ENCODE data around the gene HM13.
"Not testable (repeated sequence)": the region's sequence is repeated elsewhere in the genome, so short reads cannot be mapped to it uniquely, and the experiment has no call there.

Gene HM13, protein sequence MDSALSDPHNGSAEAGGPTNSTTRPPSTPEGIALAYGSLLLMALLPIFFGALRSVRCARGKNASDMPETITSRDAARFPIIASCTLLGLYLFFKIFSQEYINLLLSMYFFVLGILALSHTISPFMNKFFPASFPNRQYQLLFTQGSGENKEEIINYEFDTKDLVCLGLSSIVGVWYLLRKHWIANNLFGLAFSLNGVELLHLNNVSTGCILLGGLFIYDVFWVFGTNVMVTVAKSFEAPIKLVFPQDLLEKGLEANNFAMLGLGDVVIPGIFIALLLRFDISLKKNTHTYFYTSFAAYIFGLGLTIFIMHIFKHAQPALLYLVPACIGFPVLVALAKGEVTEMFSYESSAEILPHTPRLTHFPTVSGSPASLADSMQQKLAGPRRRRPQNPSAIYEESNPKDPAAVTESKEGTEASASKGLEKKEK

DNA sequence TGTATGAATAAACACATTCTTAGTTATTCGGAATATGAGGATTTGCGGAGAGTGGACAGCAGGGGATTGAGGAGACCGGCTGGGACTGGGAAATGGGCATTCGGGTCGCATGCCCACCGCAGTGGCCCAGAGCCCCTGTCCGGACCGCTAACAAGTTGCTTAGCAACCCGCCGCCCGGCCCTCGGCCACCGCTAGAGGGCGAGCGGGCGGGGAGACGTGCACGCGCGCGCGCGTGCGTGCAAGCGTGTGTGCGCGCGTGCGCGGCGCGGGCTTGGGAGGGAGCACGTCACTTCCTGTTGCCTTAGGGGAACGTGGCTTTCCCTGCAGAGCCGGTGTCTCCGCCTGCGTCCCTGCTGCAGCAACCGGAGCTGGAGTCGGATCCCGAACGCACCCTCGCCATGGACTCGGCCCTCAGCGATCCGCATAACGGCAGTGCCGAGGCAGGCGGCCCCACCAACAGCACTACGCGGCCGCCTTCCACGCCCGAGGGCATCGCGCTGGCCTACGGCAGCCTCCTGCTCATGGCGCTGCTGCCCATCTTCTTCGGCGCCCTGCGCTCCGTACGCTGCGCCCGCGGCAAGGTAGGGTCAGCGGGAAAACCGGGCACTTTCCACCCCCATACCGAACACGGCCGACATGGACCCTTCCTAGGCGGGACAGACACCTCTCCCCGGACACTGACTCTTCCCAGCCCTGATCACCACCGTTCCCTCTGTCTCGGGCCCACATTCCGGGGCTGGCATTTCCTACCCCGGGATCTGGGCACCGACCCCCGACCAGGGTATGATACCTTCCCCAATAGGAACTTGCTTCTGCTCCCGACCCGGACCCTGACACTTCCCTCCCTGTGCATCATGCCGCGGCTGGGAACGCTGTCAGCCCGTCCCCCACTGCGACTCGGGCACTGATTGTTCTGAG lies at the start of gene HM13:
Gene HM13 (plus strand): TSS at position 289 of the 918 bp plus-strand sequence. CDS start 110 bp downstream, at position 399.
- DNase-seq (ENCODE audit: low spot score): peak; percentile 95

- DNase-seq (ENCODE audit: low spot score): not testable (repeated sequence)
Measured at GRCh38 chr20:31470946-31471345, 43.3 kb upstream of the HM13 start.

GRCh38 chr20:31472395-31473330 lies 41.6 kb upstream of the HM13 start:
- DNase-seq (ENCODE audit: low spot score): no peak

- no peak for DNase-seq (ENCODE audit: low spot score)
Measured at GRCh38 chr20:31473331-31474096, 40.7 kb upstream of the HM13 start.

GRCh38 chr20:31474097-31474436 lies 40.2 kb upstream of the HM13 start:
- DNase-seq (ENCODE audit: low spot score): peak; percentile 20

DNA sequence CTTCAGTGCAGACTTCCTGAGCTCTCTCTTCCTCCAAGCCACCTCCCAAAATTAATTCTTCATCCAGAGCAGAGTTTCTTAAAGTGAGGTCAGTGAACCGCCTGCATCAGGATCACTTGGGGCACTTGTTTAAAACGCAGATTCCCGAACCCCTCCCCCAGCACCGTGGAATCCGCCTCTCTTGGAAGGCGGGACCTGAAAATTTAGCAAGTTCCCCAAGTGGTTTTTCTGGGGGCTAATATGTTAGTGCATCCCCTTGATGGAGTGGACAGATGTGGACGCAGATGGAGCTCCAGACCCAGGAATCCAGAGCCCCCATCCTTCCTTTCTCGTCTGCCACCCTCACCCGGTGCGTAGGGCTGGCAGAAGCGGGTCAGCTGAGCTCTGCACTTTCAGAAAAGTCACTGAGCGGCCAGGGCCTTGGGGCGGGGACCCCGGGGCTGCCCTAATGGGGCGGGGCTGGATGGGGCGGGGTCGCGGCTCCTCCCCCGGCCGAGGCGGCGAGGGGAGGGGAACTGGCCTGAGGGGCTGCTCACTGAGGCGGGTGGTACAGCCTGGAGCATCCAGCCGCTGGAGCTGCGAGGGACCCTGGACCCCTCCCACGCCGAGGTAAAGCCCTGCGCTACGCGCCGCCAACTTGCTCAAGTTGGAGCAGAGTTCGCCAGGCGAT lies 39.3 kb upstream of the HM13 start, which contains the start of the genes DEFB124 and REM1:
Gene DEFB124 (minus strand): TSS at position 370 of the 670 bp plus-strand sequence. CDS start 2,114 bp downstream, outside the sequence.
Gene REM1 (plus strand): TSS at position 531 of the 670 bp plus-strand sequence. CDS start 1,158 bp downstream, outside the sequence.
- DNase-seq (ENCODE audit: low spot score): no peak

- DNase-seq (ENCODE audit: low spot score): no peak
Measured at GRCh38 chr20:31475472-31476293, 38.6 kb upstream of the HM13 start.

DNA sequence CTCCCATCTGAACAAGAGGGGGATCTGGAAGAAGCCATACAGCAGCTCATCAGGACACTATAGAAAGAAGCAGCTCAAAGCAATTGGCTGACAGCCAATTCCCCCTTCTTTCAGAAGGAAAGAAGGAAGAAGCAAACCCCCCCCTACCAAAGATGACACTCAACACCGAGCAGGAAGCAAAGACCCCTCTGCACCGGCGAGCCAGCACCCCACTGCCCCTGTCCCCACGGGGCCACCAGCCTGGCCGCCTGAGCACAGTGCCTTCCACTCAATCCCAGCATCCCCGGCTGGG lies 38.0 kb upstream of the HM13 start:
- no peak for DNase-seq (ENCODE audit: low spot score)

DNA sequence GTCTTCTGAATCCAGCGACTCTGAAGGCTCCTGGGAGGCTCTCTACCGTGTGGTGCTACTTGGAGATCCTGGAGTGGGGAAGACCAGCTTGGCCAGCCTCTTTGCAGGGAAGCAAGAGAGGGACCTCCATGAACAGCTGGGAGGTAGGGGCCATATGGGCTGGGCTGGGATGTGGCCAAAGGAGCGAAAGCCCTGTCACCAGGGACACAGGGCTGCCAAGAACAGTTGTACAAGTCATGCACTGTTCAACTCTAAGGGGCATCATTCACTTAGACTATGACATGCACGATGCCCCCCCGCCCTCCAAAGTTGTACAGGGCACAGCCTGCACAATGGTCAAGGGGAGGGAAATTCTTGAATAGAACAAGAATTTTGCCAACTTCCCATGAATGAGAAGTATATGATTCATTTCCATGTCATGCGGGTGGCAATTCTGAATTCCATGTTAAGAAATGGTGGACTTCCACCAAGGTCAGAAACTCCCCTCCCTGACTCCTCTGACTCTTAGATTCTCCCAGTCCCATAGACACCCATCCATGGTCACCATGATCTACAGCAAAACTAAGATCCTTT lies 37.5 kb upstream of the HM13 start:
- no peak for DNase-seq (ENCODE audit: low spot score)

- DNase-seq (ENCODE audit: low spot score): peak; percentile 12
Measured at GRCh38 chr20:31484001-31484400, 30.2 kb upstream of the HM13 start.

GRCh38 chr20:31485450-31486339 lies 28.5 kb upstream of the HM13 start:
- DNase-seq (ENCODE audit: low spot score): no peak

DNA sequence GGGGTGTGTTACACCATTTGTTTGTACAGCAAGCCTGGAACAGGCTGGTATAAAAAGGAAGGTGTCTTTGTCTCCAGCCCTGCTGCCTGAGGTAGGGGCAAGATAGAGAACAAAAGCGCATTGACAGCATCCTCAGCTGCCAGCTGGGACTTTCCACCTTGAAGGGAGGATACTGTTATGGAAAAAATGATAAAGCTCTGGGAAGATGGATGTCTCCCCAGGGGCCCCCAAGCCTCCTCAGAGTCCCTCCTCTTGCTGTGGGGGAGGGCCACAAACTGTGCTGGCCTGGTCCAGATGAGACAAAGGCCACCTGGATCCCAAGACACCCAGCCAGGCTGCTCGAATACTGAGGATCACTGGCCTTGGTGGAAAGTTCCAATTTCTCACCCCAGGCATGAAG lies 26.1 kb upstream of the HM13 start:
- DNase-seq (ENCODE audit: low spot score): no peak

GRCh38 chr20:31489152-31489551 lies 25.1 kb upstream of the HM13 start:
- no peak for DNase-seq (ENCODE audit: low spot score)

DNA sequence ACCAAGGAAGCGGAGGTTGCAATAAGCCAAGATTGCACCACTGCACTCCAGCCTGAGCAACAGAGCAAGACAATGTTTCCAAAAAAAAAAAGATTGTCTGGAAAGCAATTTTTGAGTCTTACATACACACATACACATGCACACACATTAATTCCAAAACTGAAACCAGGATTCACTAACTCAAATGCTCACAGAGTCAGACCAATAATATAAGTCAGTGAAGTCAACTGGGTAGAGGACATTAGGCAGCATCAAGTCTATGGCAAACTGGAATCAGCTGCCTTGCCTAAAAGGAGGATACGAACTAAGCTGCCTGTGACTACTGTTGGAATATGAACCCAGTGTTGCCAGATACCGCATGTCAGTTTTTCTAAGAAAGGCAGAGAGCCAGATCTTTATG lies 23.5 kb upstream of the HM13 start:
- DNase-seq (ENCODE audit: low spot score): no peak

- no peak for DNase-seq (ENCODE audit: low spot score)
Measured at GRCh38 chr20:31494131-31494530, 20.1 kb upstream of the HM13 start.

DNA sequence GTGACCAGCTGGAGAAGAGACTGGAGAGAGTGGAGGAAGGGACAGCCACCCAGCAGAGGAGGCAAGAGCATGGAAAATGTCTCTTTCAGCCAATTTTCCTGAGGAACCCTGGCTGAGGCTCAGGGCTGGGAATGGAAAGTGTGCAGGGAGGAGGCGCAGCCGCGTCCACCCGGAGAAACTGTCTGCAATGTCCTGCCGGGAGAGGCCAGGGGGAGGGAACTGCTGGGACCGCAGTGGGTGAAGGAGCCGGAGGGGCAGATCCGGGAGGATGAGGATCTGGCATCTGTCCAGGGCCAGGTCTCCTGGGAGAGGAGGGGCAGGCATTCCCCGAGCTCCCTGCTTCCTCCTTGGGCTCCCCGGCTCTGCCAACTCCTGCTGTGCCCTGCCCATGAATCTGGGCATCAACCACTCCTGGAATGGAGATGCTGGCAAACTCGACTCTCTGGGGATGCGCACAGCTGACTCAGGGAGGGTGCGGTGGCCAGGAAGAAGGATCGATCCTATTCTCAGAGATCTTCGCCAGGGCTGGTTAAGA lies 17.4 kb upstream of the HM13 start:
- DNase-seq (ENCODE audit: low spot score): no peak

DNA sequence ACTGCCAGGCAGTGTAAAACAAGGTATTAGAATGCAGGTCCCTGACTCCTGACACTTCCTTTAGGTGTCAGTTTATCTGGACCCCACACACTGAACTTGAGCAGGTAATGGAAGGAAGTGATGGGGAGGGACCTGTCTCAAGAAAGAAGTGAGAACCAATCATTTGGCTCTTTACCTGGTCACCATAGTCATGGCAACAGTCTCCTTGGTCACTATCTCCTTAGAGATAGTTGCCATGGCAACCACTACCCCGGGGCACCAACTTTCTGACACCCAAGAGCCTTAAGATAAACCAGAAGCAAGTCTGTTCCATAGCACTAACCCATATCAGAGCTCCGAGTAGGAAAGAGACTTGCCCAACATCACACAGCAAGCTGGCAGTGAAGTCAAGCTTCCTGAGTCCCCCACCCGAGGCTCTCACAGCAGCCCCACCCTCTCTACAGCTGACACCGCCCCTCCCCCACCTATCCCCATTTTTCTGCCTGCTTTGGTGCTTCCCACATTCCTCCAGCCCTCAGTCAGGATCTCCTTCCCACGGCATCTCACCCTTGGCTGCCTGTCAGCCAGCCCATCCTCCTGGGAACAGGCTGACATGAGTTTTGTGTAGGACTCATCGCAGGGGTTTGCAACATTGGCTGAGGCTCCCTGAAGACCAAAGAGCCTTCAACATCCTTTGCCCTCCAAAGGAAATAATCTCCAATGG lies 16.3 kb upstream of the HM13 start:
- no peak for DNase-seq (ENCODE audit: low spot score)
